HL-60 (cell line): ENCODE measurements around the gene COL16A1.

Experiments
- DNase-seq, 2 experiments: peaks; one replicate each; pipeline ENCODE4 v3.0.0-alpha.2; 2010 to 2020; ENCODE audit warnings: low read depth in 1 of 2, low spot score in 1 of 2
- H3K27ac ChIP-seq: fragments of 250-450 bp; sonication (Bioruptor Pico); replicated peaks from 2 replicates; pipeline ENCODE4 v1.5.1; 2020; ENCODE audit warnings: mild to moderate bottlenecking, moderate library complexity
- H3K27me3 ChIP-seq: fragments of 250-450 bp; sonication (Bioruptor Pico); 2 replicates; pipeline ENCODE4 v1.5.1; 2021; ENCODE audit warnings: mild to moderate bottlenecking, moderate library complexity; ENCODE audit not compliant: insufficient read depth, poor library complexity, severe bottlenecking
- H3K4me3 ChIP-seq: replicated peaks from 2 replicates; pipeline ENCODE4 v1.5.1; 2011; ENCODE audit warnings: mild to moderate bottlenecking, control low read depth, low read length; ENCODE audit not compliant: insufficient read depth
- CTCF ChIP-seq: IDR thresholded peaks from one replicate; pipeline ENCODE4 v1.5.1; 2011; ENCODE audit warnings: low read length, control low read depth, inconsistent platforms; ENCODE audit not compliant: insufficient read depth
- GABPA ChIP-seq: IDR thresholded peaks from 2 replicates; pipeline ENCODE4 v1.6.1; 2012; ENCODE audit warnings: low read depth
- POLR2AphosphoS5 ChIP-seq: IDR thresholded peaks from 2 replicates; pipeline ENCODE4 v1.6.1; 2012; ENCODE audit warnings: low read depth
- REST ChIP-seq: IDR thresholded peaks from 2 replicates; pipeline ENCODE4 v1.6.1; 2012; ENCODE audit warnings: low read depth; ENCODE audit not compliant: insufficient replicate concordance
- SPI1 ChIP-seq: IDR thresholded peaks from 2 replicates; pipeline ENCODE4 v1.6.1; 2012; ENCODE audit warnings: low read depth, mild to moderate bottlenecking, borderline replicate concordance

Gene COL16A1

GRCh38 chr1:31679676-31680230 is 24.1 kb downstream of the COL16A1 start:
- H3K27me3 ChIP-seq: peaks cover 7% of the 10 kb centered on the region

GRCh38 chr1:31679091-31679490 is 24.7 kb downstream of the COL16A1 start:
- DNase-seq: no peak
- no peak for TF ChIP-seq REST
- TF ChIP-seq SPI1: no peak
- TF ChIP-seq GABPA: no peak
- no peak for TF ChIP-seq POLR2AphosphoS5
- no peak for TF ChIP-seq CTCF
- Histone ChIP-seq H3K27me3 (peaks cover 7% of the 10 kb centered on the region), H3K4me3 (no peak overlapping the region), H3K27ac (no peak overlapping the region)

More at GRCh38 chr1:31679676-31680230, 24.1 kb downstream of the COL16A1 start:
- no peak overlapping the region for H3K27ac ChIP-seq
- no peak overlapping the region for H3K4me3 ChIP-seq
- no peak for DNase-seq
- TF ChIP-seq SPI1: no peak

- no peak for TF ChIP-seq GABPA
- no peak for TF ChIP-seq CTCF
- TF ChIP-seq REST: no peak
- no peak for TF ChIP-seq SPI1
- no peak for TF ChIP-seq POLR2AphosphoS5
- H3K27me3 ChIP-seq: peaks cover 7% of the 10 kb centered on the region
These were observed 25.1 kb downstream of the COL16A1 start for GRCh38 chr1:31678681-31679080.

GRCh38 chr1:31677949-31678348 is 25.9 kb downstream of the COL16A1 start:
- DNase-seq: no peak

More at GRCh38 chr1:31678681-31679080, 25.1 kb downstream of the COL16A1 start:
- no peak overlapping the region for H3K27ac ChIP-seq
- H3K4me3 ChIP-seq: no peak overlapping the region
- no peak for DNase-seq

More at GRCh38 chr1:31677949-31678348, 25.9 kb downstream of the COL16A1 start:
- TF ChIP-seq REST (no peak), SPI1 (no peak), POLR2AphosphoS5 (no peak), CTCF (no peak), GABPA (no peak)
- peaks cover 7% of the 10 kb centered on the region for H3K27me3 ChIP-seq
- no peak overlapping the region for H3K27ac ChIP-seq
- H3K4me3 ChIP-seq: no peak overlapping the region
